A549 treated with GW870086 at 1 μM for 4 hours (cell line): ENCODE measurements around the gene GABRE. TPM values are rescaled to one million over a fixed set of nuclear protein-coding genes. Genes with fewer than 3 reads are reported as not detected.

ENCODE experiments used
- total RNA-seq: library from RNA; stranded (reverse); fragments of 200-300 nt; extraction: Qiagen RNA extraction; gene quantifications from 5 replicates; pipeline ENCODE4 v1.2.3, GENCODE V29; 2022; ENCODE audit warnings: low read depth

The GABRE gene, protein sequence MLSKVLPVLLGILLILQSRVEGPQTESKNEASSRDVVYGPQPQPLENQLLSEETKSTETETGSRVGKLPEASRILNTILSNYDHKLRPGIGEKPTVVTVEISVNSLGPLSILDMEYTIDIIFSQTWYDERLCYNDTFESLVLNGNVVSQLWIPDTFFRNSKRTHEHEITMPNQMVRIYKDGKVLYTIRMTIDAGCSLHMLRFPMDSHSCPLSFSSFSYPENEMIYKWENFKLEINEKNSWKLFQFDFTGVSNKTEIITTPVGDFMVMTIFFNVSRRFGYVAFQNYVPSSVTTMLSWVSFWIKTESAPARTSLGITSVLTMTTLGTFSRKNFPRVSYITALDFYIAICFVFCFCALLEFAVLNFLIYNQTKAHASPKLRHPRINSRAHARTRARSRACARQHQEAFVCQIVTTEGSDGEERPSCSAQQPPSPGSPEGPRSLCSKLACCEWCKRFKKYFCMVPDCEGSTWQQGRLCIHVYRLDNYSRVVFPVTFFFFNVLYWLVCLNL
- 19.7 to 27.3 TPM (median 26.2 TPM) in 5 replicates for total RNA-seq

DNA sequence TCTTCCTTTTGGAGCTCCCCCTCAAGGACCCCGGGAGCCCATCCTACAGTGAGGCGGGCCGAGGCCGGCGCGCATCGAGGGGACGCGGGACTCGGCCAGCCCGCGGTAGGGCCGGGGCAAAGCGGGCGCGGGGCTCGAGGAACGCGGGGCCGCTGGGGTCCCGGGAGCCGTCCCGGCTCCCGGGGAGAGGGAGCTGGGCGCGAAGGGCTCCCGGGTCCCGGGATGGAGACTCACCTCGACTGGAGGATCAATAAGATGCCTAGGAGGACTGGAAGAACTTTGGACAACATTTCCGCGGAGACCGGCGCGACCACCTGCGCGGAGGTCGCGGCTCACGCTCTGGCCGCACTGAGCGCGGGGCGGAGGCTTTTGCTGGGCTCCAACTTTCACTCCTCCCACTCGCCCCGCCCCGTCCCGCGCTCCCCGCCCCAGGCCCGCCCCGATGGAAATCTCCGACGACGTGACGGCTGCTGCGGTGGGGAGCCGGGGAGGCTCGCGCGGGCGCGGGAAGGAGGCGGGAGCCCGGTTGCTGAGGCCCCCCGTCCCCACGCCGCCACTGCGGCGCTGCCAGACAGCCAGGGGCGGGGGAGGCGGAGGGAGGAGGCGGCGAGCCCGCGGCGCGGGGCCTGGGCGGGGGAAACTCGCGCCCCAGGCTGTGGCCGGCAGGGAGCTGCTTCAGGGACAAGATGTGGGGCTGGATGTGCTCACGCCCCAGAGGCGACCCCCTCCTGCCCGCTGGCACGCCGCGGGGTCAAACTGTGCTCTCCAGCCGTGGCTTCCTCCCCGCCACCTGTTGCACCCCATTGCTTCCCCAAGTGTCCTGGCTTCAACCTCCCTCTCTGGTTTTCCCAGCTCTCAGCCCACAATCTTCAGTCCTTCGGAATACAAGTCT is at the start of gene GABRE:
Gene GABRE (minus strand): TSS at position 341 of the 892 bp plus-strand sequence. CDS start 51 bp downstream, at position 290.

DNA sequence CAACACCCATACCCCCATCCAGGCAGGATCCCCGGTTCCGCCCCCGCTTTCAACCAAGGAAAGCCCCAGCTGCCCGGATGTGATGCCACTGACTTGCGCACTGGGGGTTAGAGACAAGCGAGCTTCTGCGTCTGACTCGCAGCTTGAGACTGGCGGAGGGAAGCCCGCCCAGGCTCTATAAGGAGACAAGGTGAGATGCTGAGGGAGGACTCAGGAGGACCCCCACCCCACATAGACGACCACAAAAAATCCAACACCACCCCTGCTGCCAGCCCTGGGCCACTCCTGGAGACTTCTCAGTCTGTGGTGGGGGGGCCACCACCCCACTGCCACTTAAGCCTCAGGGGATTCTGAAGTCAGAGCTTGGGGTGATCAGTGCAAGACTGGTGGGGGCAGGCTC is 61.7 kb downstream of the GABRE start, which contains the start of gene MAGEA4:
Gene MAGEA4 (plus strand): TSS at position 110 of the 400 bp plus-strand sequence. CDS start 10,776 bp downstream, outside the sequence.

Other genes with a start within 250 kb of the GABRE start
- gene CNGA2, start 239.9 kb downstream of the GABRE start, total RNA-seq, result not detected in 5 replicates
- gene MAGEA4, start 61.8 kb downstream of the GABRE start, total RNA-seq, result not detected in 5 replicates
- 0.07 to 0.22 TPM in 2 of 5 replicates, not detected in the others for gene MAGEA10, start 163.9 kb upstream of the GABRE start, total RNA-seq